ENCODE results near the gene STRN4. TPM values are rescaled to one million over a fixed set of nuclear protein-coding genes. Genes with fewer than 3 reads are reported as not detected.
A peak's percentile ranks its signal among the peaks of the same experiment; 100 is the strongest.
"Not testable (repeated sequence)": the region's sequence is repeated elsewhere in the genome, so short reads cannot be mapped to it uniquely, and the experiment has no call there.

Gene STRN4
- total RNA-seq, 6 donors from 2014 or later = 59.8 to 168 (median 83.7) TPM

DNA sequence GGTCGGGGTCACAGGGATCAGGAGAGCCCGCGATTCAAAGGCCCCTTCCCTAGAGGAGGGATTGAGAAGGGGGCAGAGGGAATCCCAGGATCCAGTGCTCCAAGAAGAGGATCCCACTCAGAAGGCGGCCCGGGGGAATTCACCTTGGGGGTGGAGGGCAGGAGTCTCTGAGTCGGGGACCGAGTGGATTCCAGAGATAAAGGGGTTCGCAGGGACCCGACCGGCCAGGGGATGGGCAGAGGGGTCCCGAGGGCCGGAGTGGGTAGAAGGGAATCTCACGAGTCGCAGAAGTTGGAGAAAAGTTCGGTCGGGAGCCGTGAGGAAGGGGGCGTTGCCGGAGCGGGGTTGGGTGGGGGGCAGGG lies 29.6 kb downstream of the STRN4 start:
- DNase-seq = no peak
- peaks cover 0 to 25% (median 21%) of the 10 kb centered on the region in 4 donors for H3K36me3 ChIP-seq
- peak overlapping the region; percentile 81 to 95 (median 92) for H3K27ac ChIP-seq
- H3K9me3 ChIP-seq = no peaks in the 10 kb centered on the region
- ATAC-seq (ENCODE audit: low FRiP score in 2 of 2) = peak in 1 of 2 donors; percentile 0
- H3K4me3 ChIP-seq = peak overlapping the region; percentile 31 to 74 (median 64)
- peaks cover 40 to 62% (median 44%) of the 10 kb centered on the region in 4 donors for H3K4me1 ChIP-seq
- TF ChIP-seq POLR2AphosphoS5 (IDR thresholded peaks at IDR 0.05) = no peak
- TF ChIP-seq, protein P1, sequence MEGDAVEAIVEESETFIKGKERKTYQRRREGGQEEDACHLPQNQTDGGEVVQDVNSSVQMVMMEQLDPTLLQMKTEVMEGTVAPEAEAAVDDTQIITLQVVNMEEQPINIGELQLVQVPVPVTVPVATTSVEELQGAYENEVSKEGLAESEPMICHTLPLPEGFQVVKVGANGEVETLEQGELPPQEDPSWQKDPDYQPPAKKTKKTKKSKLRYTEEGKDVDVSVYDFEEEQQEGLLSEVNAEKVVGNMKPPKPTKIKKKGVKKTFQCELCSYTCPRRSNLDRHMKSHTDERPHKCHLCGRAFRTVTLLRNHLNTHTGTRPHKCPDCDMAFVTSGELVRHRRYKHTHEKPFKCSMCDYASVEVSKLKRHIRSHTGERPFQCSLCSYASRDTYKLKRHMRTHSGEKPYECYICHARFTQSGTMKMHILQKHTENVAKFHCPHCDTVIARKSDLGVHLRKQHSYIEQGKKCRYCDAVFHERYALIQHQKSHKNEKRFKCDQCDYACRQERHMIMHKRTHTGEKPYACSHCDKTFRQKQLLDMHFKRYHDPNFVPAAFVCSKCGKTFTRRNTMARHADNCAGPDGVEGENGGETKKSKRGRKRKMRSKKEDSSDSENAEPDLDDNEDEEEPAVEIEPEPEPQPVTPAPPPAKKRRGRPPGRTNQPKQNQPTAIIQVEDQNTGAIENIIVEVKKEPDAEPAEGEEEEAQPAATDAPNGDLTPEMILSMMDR (IDR thresholded peaks at IDR 0.05) = no peak
- TF ChIP-seq POLR2A (IDR thresholded peaks at IDR 0.05) = no peak
- no peak for TF ChIP-seq EP300 (IDR thresholded peaks at IDR 0.05)
- WGBS, 2 donors = 1 to 2% methylated on average over 17 to 20 of the region's 20 CpGs
- H3K27me3 ChIP-seq = no peaks in the 10 kb centered on the region

DNA sequence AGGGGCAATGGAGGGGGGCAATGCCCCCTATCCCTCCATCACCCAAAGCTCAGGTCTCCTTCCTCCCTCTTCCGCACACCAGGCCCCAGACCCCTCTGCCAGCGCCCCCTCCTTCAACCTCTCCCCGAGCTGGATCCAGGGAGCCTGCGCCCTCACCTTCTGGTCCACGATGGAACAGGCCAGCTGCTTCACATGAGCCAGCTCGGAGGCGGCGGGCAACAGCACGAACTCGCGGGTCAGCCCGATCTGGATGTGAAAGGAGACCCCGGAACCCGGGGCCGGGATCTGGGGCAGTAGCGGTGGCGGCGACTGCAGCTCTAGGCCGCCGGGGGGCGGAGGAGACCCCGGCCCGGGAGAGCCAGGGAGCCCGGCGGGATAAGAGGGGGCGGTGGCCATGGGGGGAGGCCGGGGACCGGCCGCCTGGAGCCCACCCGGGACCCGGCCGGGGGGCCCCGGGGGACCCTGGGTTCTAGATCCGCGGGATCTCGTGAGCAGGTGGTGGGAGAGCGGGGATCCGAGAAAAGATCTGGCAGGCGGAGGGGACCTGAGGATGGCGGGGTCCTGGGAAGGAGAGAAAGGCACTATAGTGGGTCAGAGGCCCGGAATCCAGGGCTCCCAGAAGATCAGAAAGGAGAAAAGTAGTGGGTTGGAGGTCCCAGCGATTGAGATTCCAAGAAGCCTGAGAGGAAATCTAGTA lies 30.1 kb downstream of the STRN4 start:
- no peak for TF ChIP-seq POLR2AphosphoS5 (IDR thresholded peaks at IDR 0.05)
- TF ChIP-seq, protein P1 (IDR thresholded peaks at IDR 0.05) = peak in 2 of 6 experiments; percentile 3 to 18
- Histone ChIP-seq H3K4me3 (peak overlapping the region; percentile 31 to 74 (median 64)), H3K9me3 (no peaks in the 10 kb centered on the region), H3K27ac (peak overlapping the region; percentile 81 to 95 (median 92)), H3K4me1 (peaks cover 40 to 63% (median 44%) of the 10 kb centered on the region in 4 donors), H3K27me3 (no peaks in the 10 kb centered on the region), H3K36me3 (peaks cover 0 to 22% (median 17%) of the 10 kb centered on the region in 4 donors)
- ATAC-seq (ENCODE audit: low FRiP score in 2 of 2) (no peak), DNase-seq (no peak)
- 0 to 2% methylated on average over 9 to 30 of the region's 42 CpGs for WGBS, 2 donors

DNA sequence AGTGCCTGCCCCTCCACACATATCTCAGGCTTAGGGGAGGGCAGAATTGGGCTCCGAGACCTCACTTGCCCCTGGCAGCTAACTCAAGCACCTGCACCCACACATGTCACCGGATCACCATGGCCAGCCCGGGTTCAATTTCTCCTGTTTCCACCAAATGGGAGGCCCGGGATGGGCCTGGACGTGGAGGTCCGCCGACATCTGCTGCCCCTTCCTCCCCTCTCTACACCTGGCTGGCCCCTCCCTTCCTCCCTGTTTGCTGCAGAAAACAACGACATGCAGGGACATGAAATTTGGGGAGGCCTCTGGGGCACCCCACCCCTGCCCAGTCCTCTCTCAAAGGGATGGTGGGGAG lies 30.7 kb downstream of the STRN4 start:
- Histone ChIP-seq H3K9me3 (no peaks in the 10 kb centered on the region), H3K4me3 (peak overlapping the region; percentile 31 to 74 (median 64)), H3K27ac (peak overlapping the region; percentile 81 to 95 (median 92)), H3K4me1 (peaks cover 40 to 68% (median 44%) of the 10 kb centered on the region in 4 donors), H3K27me3 (no peaks in the 10 kb centered on the region), H3K36me3 (peaks cover 0 to 20% (median 17%) of the 10 kb centered on the region in 4 donors)
- WGBS, 2 donors = 13 to 20% methylated on average over 6 to 8 of the region's 8 CpGs
- DNase-seq (no peak), ATAC-seq (ENCODE audit: low FRiP score in 2 of 2) (no peak)
- no peak for TF ChIP-seq EP300 (IDR thresholded peaks at IDR 0.05)
- TF ChIP-seq POLR2AphosphoS5 (IDR thresholded peaks at IDR 0.05) = no peak
- no peak for TF ChIP-seq POLR2A (IDR thresholded peaks at IDR 0.05)
- TF ChIP-seq, protein P1 (IDR thresholded peaks at IDR 0.05) = no peak

DNA sequence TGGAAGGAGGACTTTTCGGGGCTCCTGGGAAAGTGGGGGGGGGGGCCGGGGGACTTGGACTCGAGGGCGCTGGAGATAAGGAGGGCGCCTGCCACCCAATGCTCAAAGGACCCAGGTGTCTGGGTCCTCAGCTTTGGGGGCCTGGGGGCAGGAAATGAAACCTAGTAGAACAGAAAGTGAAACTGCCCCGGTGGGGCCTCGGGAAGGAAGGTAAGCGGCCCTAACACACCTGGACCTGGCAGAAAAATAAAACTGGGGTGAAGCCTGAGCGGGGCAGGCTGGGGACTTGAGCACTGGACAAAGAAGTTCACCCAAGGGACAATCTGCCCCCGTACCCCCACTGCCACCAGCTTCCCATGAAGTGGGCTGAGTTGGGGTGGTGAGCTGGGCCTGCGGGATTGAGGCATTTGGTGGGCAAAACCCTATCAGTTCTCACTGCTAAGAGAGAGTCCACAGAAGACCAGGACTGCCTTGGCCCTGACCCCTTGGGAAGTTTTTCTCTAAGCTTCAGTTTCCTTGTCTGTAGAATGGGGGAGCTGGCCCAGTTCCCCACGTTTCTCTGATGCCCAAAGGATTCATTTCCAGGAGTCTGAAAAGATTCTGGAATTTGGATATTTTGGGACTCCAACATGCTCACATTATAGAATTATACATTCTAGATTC lies 31.7 kb downstream of the STRN4 start:
- Histone ChIP-seq H3K4me3 (peak overlapping the region; percentile 64 to 74 (median 65)), H3K9me3 (no peaks in the 10 kb centered on the region), H3K27ac (peak overlapping the region; percentile 81 to 95 (median 92)), H3K36me3 (peaks cover 0 to 20% (median 17%) of the 10 kb centered on the region in 4 donors), H3K4me1 (peaks cover 40 to 62% (median 44%) of the 10 kb centered on the region in 4 donors), H3K27me3 (no peaks in the 10 kb centered on the region)
- TF ChIP-seq POLR2AphosphoS5 (IDR thresholded peaks at IDR 0.05) = no peak
- peak in 1 of 4 donors; percentile 32 for TF ChIP-seq POLR2A (IDR thresholded peaks at IDR 0.05)
- TF ChIP-seq EP300 (IDR thresholded peaks at IDR 0.05) = no peak
- 2 to 3% methylated on average over 10 to 11 of the region's 12 CpGs for WGBS, 2 donors
- peak; percentile 2 to 38 for ATAC-seq (ENCODE audit: low FRiP score in 2 of 2)
- no peak for DNase-seq

DNA sequence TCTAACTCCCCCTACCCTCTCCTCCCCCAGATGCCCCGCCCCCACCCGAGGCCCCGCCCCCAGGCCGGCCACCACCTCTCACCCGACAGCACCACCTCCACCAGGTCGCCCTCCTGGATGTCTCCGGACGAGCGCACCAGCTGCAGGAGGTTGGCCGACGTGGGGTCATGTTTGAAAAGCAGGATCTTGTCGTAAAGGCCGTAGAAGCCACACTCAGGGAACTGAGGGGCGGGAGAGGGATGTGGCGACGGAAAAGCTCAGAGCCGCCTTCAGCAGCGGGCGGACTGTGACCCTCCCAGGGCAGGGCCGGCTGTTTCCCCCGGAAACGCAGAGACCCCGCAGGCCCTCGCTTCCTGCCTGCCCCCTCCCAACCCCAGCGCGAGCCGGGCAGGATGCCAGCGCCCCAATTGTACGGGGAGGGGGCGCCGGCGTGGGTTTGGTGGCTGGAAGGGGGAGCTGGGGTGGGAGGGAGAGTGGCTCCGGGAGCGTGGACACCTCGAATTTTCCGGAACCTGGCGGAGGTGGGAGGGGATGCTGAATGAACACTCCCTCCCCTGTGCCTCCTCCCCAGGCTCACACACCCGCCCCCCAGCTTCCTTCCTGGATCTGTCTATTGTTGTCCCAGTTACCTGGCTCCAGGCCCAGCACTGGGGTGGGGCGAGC lies 32.3 kb downstream of the STRN4 start:
- H3K9me3 ChIP-seq = no peaks in the 10 kb centered on the region
- H3K4me3 ChIP-seq = peak overlapping the region; percentile 64 to 74 (median 65)
- peak overlapping the region; percentile 81 to 95 (median 92) for H3K27ac ChIP-seq
- peaks cover 0 to 25% (median 20%) of the 10 kb centered on the region in 4 donors for H3K36me3 ChIP-seq
- no peaks in the 10 kb centered on the region for H3K27me3 ChIP-seq
- peak; percentile 93 to 97 for DNase-seq
- 0% methylated on average over 10 to 23 of the region's 39 CpGs for WGBS, 2 donors
- ATAC-seq (ENCODE audit: low FRiP score in 2 of 2) = peak; percentile 69 to 87
- TF ChIP-seq POLR2AphosphoS5 (IDR thresholded peaks at IDR 0.05) (peak; percentile 54 to 58), EP300 (IDR thresholded peaks at IDR 0.05) (peak in 1 of 4 donors; percentile 45), POLR2A (IDR thresholded peaks at IDR 0.05) (no peak)
- TF ChIP-seq, protein P1 (IDR thresholded peaks at IDR 0.05) = no peak
- peaks cover 38 to 56% (median 41%) of the 10 kb centered on the region in 4 donors for H3K4me1 ChIP-seq

DNA sequence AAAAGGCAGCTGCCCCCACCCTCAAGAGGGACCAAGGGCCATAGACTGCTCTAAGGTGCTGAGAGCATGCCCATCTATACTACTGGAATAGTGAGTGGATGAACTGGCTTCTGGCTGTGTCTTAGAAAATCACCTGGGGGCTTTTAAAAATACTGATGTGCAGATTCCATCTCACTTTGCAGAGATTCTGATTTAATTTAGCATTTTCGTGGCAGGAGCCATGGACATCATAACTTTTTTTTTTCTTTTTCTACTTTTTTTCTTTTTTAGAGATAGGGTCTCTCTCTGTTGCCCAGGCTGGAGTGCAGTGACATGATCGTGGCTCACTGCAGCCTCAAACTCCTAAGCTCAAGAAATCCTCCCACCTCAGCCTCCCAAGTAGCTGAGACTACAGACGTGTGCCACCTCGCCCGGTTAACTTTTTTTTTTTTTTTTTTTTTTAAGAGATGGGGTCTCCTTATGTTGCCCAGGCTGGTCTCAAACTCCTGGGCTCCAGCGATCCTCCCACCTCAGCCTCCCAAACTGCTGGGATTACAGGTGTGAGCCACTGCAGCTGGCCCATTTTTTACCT lies 33.4 kb downstream of the STRN4 start:
- Histone ChIP-seq H3K36me3 (peaks cover 0 to 33% (median 25%) of the 10 kb centered on the region in 4 donors), H3K4me3 (peak overlapping the region in 1 of 4 donors; percentile 64), H3K27ac (peak overlapping the region; percentile 81 to 95 (median 92)), H3K4me1 (peaks cover 28 to 45% (median 31%) of the 10 kb centered on the region in 4 donors)
- ATAC-seq (ENCODE audit: low FRiP score in 2 of 2); H3K9me3 ChIP-seq; H3K27me3 ChIP-seq; DNase-seq: not testable (repeated sequence)
- 83 to 86% methylated on average over 6 of the region's 6 CpGs for WGBS, 2 donors
